HCT116 (cell line): ENCODE results near the gene OCRL. TPM values are rescaled to one million over a fixed set of nuclear protein-coding genes. Genes with fewer than 3 reads are reported as not detected.

Source experiments
- ATAC-seq: fragments of 200-7000 bp; cut with Tn5 transposase; 2 replicates; pipeline ENCODE4 v1.9.1; 2020; ENCODE audit warnings: mild to moderate bottlenecking, moderate library complexity
- BruUV-seq: library from RNA; stranded (reverse); fragments of 400-500 nt; replicated peaks from 2 replicates; lab custom pipeline; 2021; lab: Mats Ljungman, UMichigan
- CTCF ChIA-PET: fragments of 300-600 bp; sonication (Branson Sonifier 250); formaldehyde crosslinking; loops from one replicate; lab custom pipeline; 2021; ENCODE audit warnings: antibody characterized with exemption; lab: Charles Lee
- POLR2A ChIA-PET: fragments of 300-600, 350-600 bp; sonication (Branson Sonifier 250); formaldehyde crosslinking; loops from one replicate; lab custom pipeline; 2021; ENCODE audit warnings: antibody characterized with exemption; lab: Charles Lee
- RAD21 ChIA-PET, 2 experiments: fragments of 300-600 bp; sonication (Branson Sonifier 250); formaldehyde crosslinking; loops; one replicate each; lab custom pipeline; 2023; ENCODE audit warnings: low total read pairs in 2 of 2; ENCODE audit not compliant: uncharacterized antibody in 2 of 2, unreplicated experiment in 2 of 2, low non-redundant PET in 1 of 2; lab: Charles Lee
- DNase-seq: peaks from one replicate; pipeline ENCODE4 v3.0.0-alpha.2; 2010; ENCODE audit warnings: low read depth, low spot score
- H2AFZ ChIP-seq: fragments of 200-600 bp; shearing (Covaris generic), sonication (generic); 2 replicates; pipeline ENCODE4 v1.6.1; 2017; ENCODE audit warnings: low read depth, mixed run types, mixed read lengths, antibody characterized with exemption, low read length; ENCODE audit not compliant: poor library complexity, severe bottlenecking
- H3K27ac ChIP-seq: 2 replicates; pipeline ENCODE4 v1.5.1; 2012; ENCODE audit warnings: low read depth, low read length
- H3K27me3 ChIP-seq: fragments of 200-600 bp; sonication (generic); 2 replicates; pipeline ENCODE4 v1.6.1; 2016; ENCODE audit warnings: mixed run types, low read length, mixed read lengths; ENCODE audit not compliant: insufficient read depth
- H3K36me3 ChIP-seq, 2 experiments: fragments of 200-500 bp in 1 of 2; fragments of 200-600 bp in 1 of 2; sonication (Bioruptor generic) in 1 of 2; sonication (generic) in 1 of 2; 2 replicates each; pipeline versions ENCODE4 v1.5.1 to v1.6.1; 2014 to 2016; ENCODE audit warnings: low read length in 2 of 2, inconsistent platforms in 1 of 2, mixed read lengths in 1 of 2, mixed run types in 1 of 2; ENCODE audit not compliant: insufficient read depth in 2 of 2, control insufficient read depth in 1 of 2
- H3K4me1 ChIP-seq, 2 experiments: fragments of 200-600 bp in 1 of 2; sonication (generic) in 1 of 2; 2 replicates each; pipeline versions ENCODE4 v1.5.1 to v1.6.1; 2012 to 2017; ENCODE audit warnings: low read length in 2 of 2, inconsistent platforms in 1 of 2, mild to moderate bottlenecking in 1 of 2, mixed read lengths in 1 of 2, mixed run types in 1 of 2, moderate library complexity in 1 of 2; ENCODE audit not compliant: insufficient read depth in 2 of 2, control insufficient read depth in 1 of 2
- H3K4me2 ChIP-seq: fragments of 200-600 bp; sonication (generic); 2 replicates; pipeline ENCODE4 v1.6.1; 2017; ENCODE audit warnings: mixed run types, low read length, mixed read lengths
- H3K4me3 ChIP-seq, 2 experiments: fragments of 200-600 bp in 1 of 2; sonication (generic) in 1 of 2; replicated peaks in 1 of 2; 2 replicates each; pipeline ENCODE4 v1.5.1; 2011 to 2016; ENCODE audit warnings: low read length in 2 of 2, control low read depth in 1 of 2, low read depth in 1 of 2, mild to moderate bottlenecking in 1 of 2, mixed read lengths in 1 of 2, mixed run types in 1 of 2
- H3K79me2 ChIP-seq: fragments of 200-600 bp; sonication (generic); 2 replicates; pipeline ENCODE4 v1.6.1; 2017; ENCODE audit warnings: mild to moderate bottlenecking, mixed run types, low read length, moderate library complexity, mixed read lengths; ENCODE audit not compliant: insufficient read depth
- H3K9ac ChIP-seq: fragments of 200-600 bp; sonication (generic); 2 replicates; pipeline ENCODE4 v1.6.1; 2016; ENCODE audit warnings: low read length, mixed read lengths
- H3K9me2 ChIP-seq: fragments of 200-600 bp; sonication (generic), shearing (Covaris generic); 2 replicates; pipeline ENCODE4 v1.6.1; 2017; ENCODE audit warnings: mixed run types, mild to moderate bottlenecking, moderate library complexity; ENCODE audit not compliant: insufficient read depth
- H3K9me3 ChIP-seq, 2 experiments: fragments of 200-500 bp in 1 of 2; fragments of 200-600 bp in 1 of 2; sonication (Bioruptor generic) in 1 of 2; sonication (generic) in 1 of 2; 2 replicates each; pipeline ENCODE4 v1.6.1; 2014 to 2017; ENCODE audit warnings: low read length in 2 of 2, mixed read lengths in 2 of 2, inconsistent platforms in 1 of 2, low read depth in 1 of 2, mild to moderate bottlenecking in 1 of 2, mixed run types in 1 of 2, moderate library complexity in 1 of 2; ENCODE audit not compliant: control insufficient read depth in 1 of 2, insufficient read depth in 1 of 2
- H4K20me1 ChIP-seq: fragments of 200-600 bp; sonication (generic), shearing (Covaris generic); 2 replicates; pipeline ENCODE4 v1.6.1; 2017; ENCODE audit warnings: mixed run types, mild to moderate bottlenecking, moderate library complexity; ENCODE audit not compliant: insufficient read depth
- CBX3 ChIP-seq: IDR thresholded peaks from 2 replicates; pipeline ENCODE4 v1.6.1; 2012; ENCODE audit warnings: low read depth
- CEBPB ChIP-seq: IDR thresholded peaks from 2 replicates; pipeline ENCODE4 v1.6.1; 2012; ENCODE audit warnings: low read depth
- ELF1 ChIP-seq: IDR thresholded peaks from 2 replicates; pipeline ENCODE4 v1.6.1; 2012; ENCODE audit warnings: low read depth, borderline replicate concordance
- EZH2phosphoT487 ChIP-seq: fragments of 200-600 bp; IDR thresholded peaks from 2 replicates; pipeline ENCODE4 v1.6.1; 2018; ENCODE audit warnings: antibody characterized with exemption, borderline replicate concordance
- RAD21 ChIP-seq: IDR thresholded peaks from 2 replicates; pipeline ENCODE4 v1.6.1; 2012; ENCODE audit warnings: low read depth, mild to moderate bottlenecking
- SP1 ChIP-seq: IDR thresholded peaks from 2 replicates; pipeline ENCODE4 v1.6.1; 2012; ENCODE audit warnings: low read depth
- SRF ChIP-seq: IDR thresholded peaks from 2 replicates; pipeline ENCODE4 v1.6.1; 2012; ENCODE audit warnings: low read depth
- TCF7L2 ChIP-seq: IDR thresholded peaks from 2 replicates; pipeline ENCODE4 v1.7.0; 2011; ENCODE audit warnings: borderline replicate concordance, inconsistent platforms; ENCODE audit not compliant: insufficient read depth, insufficient read length; ENCODE audit errors: extremely low read depth
- YY1 ChIP-seq: IDR thresholded peaks from 2 replicates; pipeline ENCODE4 v1.6.1; 2011; ENCODE audit warnings: low read length, low read depth, moderate library complexity, mild to moderate bottlenecking; ENCODE audit not compliant: insufficient replicate concordance; ENCODE audit errors: extremely low read depth
- ZBTB33 ChIP-seq: IDR thresholded peaks from 2 replicates; pipeline ENCODE4 v1.6.1; 2011; ENCODE audit warnings: mild to moderate bottlenecking, low read length, moderate library complexity; ENCODE audit not compliant: insufficient replicate concordance; ENCODE audit errors: extremely low read depth
- ZNF274 ChIP-seq: fragments of 200-500 bp; sonication (Bioruptor generic); IDR thresholded peaks from 2 replicates; pipeline ENCODE4 v1.6.1; 2014; ENCODE audit warnings: mild to moderate bottlenecking, low read depth, low read length, inconsistent platforms
- intact Hi-C: fragments of 100-400 bp; cut with micrococcal nuclease; formaldehyde crosslinking; loops from 2 replicates; pipeline ENCODE4 v1.10.0; 2022
- total RNA-seq: library from RNA; stranded (reverse); gene quantifications from one replicate; pipeline ENCODE4 v1.2.1, GENCODE V29; 2021; ENCODE audit not compliant: unreplicated experiment
- TF ChIP-seq, protein P1 (sequence below): IDR thresholded peaks from 2 replicates; pipeline ENCODE4 v1.6.1; 2012

Gene OCRL
- total RNA-seq, 1 experiment from 2014 or later, result 19.8 TPM

DNA sequence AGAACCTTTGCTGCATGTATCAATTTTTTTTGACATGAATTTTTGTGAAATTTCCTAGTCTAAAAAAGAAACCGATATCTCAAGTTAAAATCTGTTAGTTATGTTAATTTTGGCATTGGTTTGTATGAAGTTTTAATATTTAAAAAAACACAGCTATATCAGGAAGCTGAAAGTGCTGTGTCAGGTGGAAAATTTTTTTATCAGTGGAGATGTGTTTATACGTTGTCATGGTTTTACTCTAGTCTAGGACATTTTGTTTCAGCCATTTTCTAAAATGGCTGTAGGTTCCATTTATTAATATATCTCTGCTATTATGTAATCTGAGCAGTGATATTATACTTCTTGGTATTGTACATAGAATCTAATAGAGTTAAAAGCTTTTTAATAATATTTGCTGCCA is 34.2 kb downstream of the OCRL start:
- Histone ChIP-seq H4K20me1 (no peaks in the 10 kb centered on the region), H3K9me2 (no peaks in the 10 kb centered on the region), H3K27me3 (no peaks in the 10 kb centered on the region), H3K4me1 (no peaks in the 10 kb centered on the region), H3K4me2 (no peak overlapping the region), H3K79me2 (no peaks in the 10 kb centered on the region), H3K4me3 (no peak overlapping the region), H3K9me3 (no peaks in the 10 kb centered on the region), H3K36me3 (peaks cover 0 to 10% of the 10 kb centered on the region in 2 experiments; a peak in 1 of 4 replicates), H3K9ac (no peak overlapping the region), H2AFZ (no peak overlapping the region), H3K27ac (no peak overlapping the region)
- no TSS peak for BruUV-seq
- RAD21 ChIA-PET, result no interaction called here
- no peak for ATAC-seq
- DNase-seq, result no peak
- CTCF ChIA-PET, result no interaction called here
- POLR2A ChIA-PET, result no interaction called here
- TF ChIP-seq, protein P1, sequence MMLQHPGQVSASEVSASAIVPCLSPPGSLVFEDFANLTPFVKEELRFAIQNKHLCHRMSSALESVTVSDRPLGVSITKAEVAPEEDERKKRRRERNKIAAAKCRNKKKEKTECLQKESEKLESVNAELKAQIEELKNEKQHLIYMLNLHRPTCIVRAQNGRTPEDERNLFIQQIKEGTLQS, result no peak
- TF ChIP-seq ELF1, result no peak
- TF ChIP-seq CEBPB, result no peak
- no peak for TF ChIP-seq RAD21
- intact Hi-C loops, result no loop called here

DNA sequence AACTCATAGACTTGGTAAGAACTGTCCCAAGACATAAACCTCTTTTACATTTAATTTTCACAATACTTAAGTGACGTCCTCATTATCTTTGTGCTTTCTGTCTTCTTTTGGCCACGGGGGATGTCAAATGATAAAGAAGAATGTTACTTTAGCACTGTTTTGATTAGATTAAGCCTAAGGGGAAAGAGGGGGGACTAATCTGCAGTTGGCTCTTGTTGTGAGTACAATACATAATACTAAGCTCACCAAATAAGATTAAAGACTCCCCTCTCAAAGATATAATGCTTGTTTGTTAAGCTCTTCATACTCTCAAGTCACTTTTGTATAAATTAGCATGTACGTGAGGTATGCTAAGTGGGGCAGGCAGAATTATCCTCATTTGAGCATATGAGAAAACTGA is 36.5 kb downstream of the OCRL start:
- Histone ChIP-seq H3K9ac (no peak overlapping the region), H3K4me3 (no peak overlapping the region), H3K9me3 (no peaks in the 10 kb centered on the region), H2AFZ (no peak overlapping the region), H3K27ac (no peak overlapping the region), H3K79me2 (no peaks in the 10 kb centered on the region), H3K4me2 (no peak overlapping the region), H3K36me3 (peaks cover 0 to 10% of the 10 kb centered on the region in 2 experiments; a peak in 1 of 4 replicates), H3K4me1 (no peaks in the 10 kb centered on the region), H4K20me1 (no peaks in the 10 kb centered on the region), H3K27me3 (no peaks in the 10 kb centered on the region), H3K9me2 (no peaks in the 10 kb centered on the region)
- intact Hi-C loops, result no loop called here
- ATAC-seq (no peak), DNase-seq (no peak)
- POLR2A ChIA-PET, result no interaction called here
- CTCF ChIA-PET, result no interaction called here
- TF ChIP-seq EZH2phosphoT487 (no peak), SP1 (no peak), CBX3 (no peak), ZBTB33 (no peak), SRF (no peak), CEBPB (no peak), TCF7L2 (no peak), YY1 (no peak), ZNF274 (no peak)
- no TSS peak for BruUV-seq
- RAD21 ChIA-PET, result no interaction called here
